Stimulated activated CD4-positive, alpha-beta T cell treated with anti-CD3 and anti-CD28 coated beads, Interleukin-15, amount 100 ng/mL, for 1 hour (primary cell): ENCODE data around the gene TMEM37.

ENCODE experiments used
- DNase-seq, 2 donors: peaks; one replicate each; pipeline ENCODE4 v3.0.0-alpha.2; 2020; ENCODE audit warnings: low read depth in 1 of 2, low spot score in 1 of 2

TMEM37 gene

DNA sequence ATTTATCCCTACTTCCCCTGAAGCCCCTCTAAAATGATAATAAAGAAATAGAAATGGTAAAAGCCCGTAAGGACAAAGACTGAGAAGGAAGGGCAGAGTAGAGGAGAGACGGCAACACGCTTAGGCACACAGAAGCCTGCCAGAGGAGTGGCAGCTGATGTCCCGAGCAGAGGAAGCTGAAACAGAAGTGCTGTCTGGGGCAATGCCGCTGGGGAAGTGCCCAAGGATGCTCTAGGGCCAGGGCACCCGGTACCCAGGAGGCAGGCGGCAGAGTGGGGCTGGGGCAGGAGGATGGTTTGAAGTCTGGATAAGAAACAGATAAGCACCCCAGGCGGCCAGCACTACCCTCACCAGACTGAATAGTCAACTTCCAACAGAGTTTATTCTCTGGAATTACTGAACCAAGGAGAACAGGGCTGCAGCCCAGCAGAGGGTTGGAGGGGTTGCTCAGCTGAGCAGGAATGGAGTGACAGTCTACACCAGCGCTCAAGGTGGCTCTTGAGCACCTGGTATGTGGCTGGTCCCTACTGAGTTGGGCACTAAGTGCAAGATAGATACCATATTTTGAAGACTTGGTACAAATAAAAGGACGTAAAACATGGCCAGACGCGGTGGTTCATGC, 22.4 kb downstream of the TMEM37 start:
- DNase-seq, result no peak

DNA sequence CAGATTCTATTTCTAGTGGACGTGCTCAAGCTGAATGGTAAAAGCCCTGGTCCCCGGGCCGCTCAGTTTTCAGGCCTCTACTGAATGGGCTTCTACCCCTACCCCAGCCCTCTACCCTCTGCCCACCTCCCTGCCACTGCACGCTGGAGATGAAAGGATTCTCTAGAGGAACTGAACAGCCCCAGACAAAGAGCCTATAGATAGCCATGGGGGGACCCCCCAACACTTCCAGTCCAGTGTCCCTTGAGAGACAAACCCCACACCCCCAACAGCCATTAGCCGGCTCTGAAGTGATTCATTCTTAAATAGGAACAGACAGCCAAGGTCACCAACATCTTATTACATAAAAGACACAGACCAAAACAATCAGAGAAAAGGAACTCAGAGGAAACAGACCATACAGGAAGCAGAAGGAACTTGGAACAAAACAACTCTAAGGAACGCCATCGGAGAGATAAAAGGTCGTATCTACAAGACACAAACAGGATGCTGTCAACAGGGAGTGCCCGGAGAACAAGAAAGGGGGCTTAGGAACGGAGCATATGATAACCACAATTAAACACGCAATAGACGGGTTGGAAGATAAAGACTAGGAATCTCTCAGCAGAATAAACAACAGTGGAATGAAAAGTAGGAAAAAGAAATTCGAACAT, 23.5 kb downstream of the TMEM37 start:
- DNase-seq, result no peak

DNA sequence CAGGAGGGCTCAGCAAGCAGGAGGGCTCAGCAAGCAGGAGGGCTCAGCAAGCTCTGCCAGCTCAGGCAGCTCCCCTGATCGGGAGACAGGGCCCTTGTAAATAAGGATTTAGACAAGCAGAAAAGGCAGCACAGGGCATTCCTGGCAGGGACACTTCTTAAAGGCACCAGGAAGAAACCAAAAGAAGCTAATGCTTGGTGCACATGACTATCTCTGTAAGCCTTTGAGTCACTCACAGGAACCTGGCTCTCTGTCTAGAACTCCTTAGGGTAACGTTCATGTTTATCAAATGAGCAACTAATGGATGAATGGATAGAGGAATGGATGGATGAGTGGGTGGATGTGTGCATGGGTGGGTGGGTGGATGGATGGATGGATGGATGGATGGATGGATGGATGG, 28.4 kb downstream of the TMEM37 start:
- no peak for DNase-seq

DNA sequence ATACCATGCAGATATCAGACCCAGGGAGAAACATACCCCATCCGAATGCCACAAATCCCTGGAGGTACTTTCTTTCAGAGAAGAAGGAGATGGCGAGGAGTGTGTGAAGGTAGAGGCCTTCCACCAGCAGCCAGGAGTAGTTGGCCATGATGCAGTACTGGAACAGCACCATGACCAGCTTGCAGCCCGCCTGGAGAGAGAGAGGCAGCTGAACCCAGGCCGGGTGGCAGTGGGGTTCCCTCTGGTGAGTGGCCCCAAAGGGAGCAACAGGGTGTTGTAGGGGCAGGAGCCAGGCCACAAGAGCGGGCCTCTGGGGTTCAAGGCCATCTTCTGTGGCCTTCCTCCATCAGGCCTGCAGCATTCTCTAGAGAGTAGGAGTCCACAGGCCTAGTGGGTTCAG, 30.2 kb downstream of the TMEM37 start:
- no peak for DNase-seq

DNA sequence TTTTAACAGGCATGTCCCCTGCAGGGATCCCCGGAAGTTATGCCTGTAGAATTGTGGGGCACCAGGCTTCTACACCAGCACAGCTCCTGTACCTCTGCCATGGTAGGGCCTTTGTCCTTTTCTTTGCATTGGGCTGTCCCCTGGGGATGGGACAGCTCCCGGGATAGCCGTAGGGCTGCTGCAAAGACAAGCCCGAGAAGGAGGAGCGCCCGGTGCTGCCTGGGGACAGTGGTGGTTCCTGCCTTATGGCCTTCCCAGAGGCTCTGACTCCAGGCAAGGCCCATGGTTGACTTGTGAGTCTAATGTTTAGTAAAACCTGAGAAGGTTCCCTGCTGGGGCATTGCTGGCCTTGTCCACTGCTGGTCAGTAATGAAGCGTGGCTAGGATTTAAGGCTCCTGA, 30.9 kb downstream of the TMEM37 start:
- DNase-seq, result no peak

DNA sequence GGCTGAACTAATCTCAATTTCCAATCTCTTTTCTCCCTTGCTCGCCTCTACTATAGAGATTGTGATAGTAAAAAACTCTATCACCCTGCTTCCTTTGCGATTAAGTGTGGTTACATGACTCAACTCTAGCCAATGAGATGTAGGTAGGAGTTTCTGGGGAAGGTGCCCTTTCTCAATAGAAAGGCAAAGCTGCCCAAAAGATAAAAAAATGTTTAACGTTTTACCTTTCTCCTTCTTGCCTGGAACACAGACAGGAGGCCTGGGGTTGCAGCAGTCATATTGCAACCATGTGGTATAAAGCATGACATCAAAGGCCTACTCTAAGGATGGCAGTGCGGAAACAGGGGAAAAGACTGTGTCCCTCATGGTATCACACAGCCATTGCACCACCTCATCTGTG, 31.5 kb downstream of the TMEM37 start:
- no peak for DNase-seq

DNA sequence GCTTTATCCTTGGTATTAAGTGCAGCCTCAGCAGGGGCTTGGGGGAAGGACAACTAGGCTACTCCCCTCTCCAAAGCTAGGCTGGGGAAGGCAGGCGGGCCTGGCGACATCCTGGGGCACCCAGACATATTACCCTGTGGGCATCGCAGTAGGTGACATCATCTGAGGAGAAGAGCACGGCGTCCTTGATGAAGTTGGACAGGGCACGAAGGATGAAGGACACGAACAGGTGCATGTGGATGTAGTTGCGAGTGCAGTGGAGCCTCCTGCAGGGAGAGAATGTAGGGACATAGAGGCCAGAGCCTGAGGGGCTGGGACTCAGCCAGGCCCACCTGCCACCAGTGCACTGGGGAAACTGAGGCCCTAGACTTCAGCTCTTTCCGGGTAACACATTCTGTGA, 32.3 kb downstream of the TMEM37 start:
- DNase-seq, result no peak

DNA sequence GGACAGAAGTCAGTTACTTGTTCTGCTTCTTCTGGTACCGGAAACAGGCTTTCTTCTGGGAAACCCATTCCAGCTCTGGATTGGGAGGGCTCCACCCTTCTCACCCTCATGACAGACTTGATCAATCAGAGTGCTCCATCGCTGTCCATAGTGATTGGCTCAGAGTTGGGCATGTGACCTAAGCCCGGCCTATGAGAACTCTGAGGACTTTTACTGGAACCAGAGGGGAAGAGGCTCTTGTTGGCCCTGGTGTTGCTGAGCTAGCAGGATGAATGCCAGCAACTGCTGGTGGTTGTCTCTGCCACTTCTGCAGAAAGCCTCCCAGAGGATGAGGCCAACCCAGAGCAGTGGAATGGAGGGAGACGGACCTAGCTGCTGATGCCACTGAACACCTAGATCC, 33.3 kb downstream of the TMEM37 start:
- no peak for DNase-seq

DNA sequence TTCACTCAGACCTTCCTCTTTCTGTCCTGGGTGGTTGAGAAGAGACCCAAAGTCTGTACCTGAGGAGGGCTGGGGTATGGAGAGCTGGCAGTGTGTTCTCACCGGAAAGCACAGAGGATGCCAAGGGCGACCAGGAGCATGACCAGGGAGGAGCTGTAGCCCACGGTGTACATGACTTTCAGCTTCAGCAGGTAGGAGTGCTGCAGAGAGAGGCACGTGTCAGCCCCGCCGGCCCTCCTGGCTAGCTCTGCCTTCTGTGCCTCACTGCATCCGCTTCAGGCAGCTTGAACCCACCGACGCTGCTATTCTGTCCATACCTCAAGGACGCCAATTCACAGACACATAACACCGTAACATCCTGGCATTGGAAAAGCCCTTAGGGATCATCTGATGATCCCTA, 34.0 kb downstream of the TMEM37 start:
- no peak for DNase-seq

DNA sequence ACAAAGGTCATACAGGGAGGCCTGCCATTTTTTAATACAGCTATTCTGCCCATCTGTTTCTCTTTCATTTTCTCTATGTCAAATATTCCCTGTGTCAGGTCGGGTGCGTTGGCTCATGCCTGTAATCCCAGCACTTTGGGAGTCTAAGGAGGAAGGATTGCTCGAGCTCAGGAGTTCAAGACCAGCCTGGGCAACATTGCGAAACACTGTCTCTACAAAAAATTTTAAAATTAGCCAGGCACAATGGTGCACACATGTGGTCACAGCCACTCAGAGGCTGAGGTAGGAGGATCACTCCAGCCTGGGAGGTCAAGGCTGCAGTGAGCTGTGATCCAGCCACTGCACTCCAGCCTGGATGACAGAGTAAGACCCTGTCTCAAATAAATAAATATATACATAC, 34.7 kb downstream of the TMEM37 start:
- no peak for DNase-seq

DNA sequence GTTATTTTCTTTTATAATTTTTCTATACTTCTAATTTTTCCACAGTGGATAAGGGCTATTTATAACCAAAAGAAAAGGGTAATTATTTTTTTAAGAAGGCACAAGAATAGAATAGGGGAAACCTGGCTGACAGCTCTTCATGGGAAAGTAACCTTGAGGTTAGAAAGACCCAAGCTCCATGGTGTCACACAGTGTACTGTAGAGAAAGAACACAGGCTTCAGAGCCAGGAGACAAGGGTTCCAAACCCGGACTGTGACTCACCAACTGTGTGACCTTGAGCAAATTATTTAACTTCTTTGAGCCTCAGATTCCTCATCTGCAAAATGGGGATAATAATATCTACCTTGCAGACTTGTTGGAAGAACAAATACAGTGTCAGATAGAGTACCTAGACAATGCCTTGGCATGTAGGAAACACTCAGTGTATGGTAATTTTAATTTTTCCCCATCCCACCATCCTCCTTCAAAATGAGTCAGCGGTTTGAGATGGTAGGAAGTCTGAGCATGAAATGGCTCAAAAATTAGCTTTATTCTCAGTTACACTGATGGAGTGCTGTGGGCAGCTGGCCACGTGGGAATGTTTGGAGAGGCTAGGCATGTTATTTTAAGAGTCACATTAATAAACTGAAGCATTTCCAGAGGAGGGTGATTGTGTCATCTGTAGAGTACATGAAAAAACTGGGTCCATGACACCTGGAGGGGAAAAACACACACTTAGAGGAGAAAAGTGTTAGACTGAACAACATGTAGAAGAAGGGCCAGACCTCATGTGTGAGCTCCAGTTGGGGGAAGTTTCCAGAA, 36.7 kb downstream of the TMEM37 start:
- DNase-seq, result no peak

DNA sequence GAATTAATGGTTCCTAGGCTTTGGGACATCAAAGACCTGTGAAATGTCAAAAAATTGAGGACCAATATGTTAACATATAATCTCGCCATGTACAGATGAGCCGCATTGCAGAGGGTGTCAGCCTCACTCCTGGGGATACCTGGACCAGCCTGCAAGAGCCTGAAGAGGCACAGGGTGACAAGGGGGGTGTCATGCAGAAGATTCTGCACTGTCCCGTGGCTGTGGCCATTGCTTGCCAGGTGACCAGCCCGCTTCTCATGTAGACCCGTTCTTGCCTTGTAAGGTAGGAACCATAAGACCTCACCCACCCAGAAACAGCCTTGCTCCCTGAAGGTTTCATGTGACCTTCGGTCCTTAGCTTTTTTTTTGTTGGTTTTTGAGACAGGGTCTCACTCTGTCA, 37.5 kb downstream of the TMEM37 start:
- no peak for DNase-seq

DNA sequence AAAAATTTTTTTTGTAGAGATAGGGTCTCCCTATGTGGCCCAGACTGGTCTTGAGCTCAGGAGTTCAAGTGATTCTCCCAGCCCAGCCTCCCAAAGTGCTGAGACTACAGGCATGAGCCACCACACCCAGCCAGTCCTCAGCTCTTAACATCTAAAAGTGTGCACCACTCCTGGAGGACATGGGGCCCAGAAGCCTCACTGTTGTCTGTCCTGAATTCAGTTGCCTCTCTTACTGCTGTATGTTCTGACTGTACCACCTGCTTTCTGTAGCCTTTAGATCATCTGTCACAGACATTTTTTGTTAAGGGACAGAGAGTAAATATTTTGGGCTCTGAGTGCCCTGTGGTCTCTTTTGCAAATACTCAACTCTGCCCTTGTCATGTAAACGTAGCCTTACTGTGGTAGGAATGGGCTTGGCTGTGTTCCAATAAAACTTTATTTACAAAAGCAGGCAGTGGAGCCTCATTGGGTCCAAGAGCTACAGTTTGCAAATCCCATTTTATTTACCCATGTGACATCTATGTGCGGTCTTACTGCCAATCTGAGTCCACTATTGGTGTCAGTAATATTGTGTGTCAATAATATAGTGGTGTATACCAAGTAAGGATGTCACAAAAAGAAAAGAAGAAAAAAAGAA, 38.1 kb downstream of the TMEM37 start:
- DNase-seq, result no peak

DNA sequence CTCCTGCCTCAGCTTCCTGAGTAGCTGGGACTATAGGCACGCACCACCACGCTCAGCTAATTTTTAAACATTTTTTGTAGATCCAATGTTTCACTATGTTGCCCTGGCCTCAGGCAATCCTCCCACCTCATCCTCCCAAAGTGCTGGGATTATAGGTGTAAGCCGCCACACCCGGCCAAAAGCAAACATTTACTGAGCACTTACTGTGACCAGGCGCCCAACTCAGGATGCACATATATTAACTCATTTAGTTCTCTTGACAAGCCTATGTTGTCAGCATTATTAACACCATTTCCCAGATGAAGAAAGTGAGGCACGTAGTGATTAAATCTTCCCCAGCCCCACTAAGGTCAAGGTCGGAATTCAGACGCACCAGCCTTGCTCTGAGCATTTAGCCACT, 41.1 kb downstream of the TMEM37 start:
- DNase-seq, result no peak

DNA sequence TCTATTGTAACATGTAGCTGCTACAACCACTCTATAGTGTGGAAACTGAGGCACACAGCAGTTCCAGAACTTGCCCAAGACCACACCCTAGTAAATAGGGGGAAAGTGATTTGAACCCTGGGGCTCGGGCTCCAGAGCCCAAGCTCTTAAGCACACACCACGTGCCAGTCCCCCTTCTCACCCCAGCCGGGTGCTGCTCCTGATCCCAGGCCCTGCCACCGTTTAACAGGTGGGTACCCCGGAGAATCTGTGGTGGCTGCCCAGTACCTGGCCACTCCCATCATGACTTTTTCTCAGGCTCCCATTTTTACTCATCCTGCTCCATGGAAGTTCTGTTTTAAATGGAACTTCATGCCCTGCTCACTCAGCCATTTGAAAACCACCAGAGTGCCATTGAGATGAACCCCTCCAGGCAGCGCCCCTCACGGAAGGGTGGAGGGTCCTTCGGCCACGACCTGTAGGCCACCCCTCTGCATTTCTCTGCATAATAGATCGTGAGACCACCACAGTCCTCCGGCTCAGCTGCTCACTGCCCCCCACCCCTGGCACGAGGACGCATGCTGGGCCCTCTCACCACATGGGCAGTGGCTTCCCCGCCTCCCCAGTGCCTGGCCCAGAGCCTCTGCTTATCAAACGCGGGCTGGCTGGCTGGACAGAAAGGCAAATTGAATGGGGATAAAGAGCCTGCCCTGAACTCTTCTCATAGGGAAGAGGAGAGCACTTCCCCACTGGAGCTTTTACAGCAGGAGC, 42.1 kb downstream of the TMEM37 start:
- DNase-seq, result no peak

DNA sequence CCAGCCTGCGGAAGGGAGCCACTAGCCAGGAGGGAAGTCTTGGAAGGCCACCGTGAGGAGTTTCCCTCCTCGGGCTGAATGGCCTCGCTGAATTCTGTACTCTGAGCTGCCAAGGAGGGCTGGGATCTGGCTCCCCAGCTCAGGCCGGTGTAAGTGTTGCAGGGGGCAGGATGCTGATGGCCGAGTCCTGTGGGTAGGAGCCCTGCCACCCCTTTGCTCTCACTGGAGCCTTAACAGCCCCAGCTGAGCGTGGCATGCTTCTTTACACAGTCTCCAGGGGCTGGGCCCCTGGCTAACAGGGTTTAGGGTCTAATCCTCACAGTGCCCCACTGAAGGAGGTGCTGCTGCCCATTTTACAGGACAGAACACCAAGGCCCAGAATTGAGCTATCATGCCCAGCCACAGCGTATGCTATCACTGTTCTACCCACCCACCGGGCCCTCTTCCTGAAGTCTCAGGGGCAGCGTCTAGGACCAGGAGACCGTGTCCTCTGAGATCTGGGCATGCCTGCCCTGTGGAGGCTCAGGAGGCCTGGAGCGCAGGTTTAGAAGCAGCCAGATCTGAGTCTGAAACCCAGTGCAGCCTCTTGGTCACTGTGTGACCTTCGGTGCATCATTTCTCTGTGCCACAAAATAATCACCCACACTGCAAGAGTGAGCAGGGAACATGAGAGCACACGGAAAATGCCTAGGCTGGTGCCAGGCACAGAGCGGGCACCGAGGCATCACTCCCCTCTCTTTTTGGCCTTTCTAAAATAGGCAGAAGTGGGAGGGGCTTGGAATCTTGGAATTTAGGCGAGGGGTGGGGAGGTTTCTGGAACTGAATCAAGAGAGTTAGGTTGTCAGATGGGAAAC, 42.9 kb downstream of the TMEM37 start:
- no peak for DNase-seq

DNA sequence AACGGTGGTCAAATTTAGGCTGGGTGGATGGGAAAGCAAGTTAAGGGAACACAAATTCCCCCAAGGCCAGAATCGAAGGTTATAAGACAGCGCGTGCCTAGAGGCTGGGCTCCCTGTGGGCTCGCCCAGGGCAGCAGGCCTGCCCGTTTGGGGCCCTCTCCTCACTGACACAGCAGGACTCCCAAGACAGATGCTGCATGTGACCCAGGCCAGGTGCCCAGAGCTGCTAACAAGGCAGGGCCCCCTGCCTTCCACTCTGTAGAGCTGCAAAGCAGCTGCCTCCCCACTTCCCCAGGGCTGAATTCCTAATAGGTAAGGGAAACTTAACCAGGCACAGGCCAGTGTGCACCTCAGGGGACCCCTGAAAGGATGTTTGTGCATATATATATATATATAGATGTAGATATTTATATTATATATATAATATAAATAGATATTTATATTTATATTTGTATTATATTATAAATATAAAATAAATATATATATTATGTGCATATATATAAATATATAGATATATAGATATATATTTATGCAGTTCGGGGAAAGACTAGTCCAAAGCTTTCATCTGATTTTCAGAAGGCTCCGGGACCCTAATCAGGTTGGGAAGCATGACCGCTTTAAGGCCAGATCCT, 43.7 kb downstream of the TMEM37 start:
- no peak for DNase-seq

DNA sequence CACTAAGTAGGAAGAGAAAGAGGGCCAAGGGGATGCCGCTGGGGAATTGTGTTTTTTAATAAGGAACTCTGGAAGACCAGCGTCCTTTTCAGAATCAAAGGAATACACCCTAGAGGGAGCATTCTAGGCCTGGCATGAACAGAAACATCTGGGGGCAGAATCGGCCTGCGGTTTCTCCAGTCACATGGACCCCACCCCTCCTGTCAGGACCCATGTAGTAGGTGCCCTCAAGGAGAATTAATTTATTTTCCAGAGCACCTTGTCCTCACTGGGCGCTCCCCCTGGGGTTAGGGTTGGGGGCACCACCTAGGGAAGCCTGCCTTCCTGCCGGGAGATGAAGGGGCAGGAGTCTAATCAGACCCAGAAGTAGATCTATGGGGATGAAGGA, 44.2 kb downstream of the TMEM37 start:
- DNase-seq, result no peak

DNA sequence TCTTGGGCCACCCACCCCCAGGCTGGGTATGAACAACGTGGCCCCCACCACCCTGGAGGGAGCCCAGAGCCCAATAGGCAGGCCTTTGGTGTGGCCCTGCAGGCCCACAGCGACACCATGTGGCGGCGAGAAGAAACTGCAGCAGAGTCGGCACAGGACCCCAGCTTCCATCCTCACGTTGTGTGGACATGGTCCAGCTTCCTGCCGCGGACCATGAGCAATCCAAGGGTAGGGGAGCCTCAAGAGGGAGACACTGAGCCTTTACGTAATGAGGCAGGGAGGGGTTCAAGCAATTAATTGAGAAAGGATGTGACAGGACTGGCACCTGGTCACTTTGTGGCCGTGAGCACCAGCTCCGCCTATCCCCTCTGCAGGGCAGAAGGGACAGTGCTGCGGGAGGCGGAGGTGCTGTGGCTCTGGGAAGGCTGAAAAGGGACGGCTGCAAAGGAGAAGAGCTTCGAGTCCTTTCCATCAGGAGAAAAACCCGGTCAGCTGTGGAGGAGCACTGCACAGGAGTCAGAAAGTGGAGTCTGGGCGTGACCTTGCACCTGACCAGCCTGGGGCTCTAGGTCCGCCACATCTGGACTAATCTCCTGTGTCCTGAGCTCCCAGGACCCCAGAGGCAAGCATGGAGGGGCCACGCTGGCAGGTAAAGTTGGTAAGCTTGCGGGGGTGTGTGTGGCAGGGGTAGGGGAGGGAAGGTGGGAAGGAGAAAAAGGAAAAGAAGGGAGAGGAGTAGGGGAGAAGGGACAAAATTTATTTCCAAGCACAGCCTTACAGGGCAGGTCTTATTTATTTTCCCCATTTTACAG, 44.9 kb downstream of the TMEM37 start:
- DNase-seq, result no peak
